HEK293 (cell line): Measurements from ENCODE around the gene CST2.

Experiments used
- CTCF ChIA-PET: fragments of 350-600 bp; formaldehyde crosslinking; extraction: SDS; loops from one replicate; lab custom pipeline; 2021; ENCODE audit warnings: antibody characterized with exemption; lab: Yijun Ruan, JAX
- POLR2A ChIA-PET: fragments of 300-600 bp; formaldehyde crosslinking; extraction: SDS; loops from one replicate; lab custom pipeline; 2020; ENCODE audit warnings: antibody characterized with exemption, inconsistent platforms; lab: Yijun Ruan, JAX
- H3K27ac ChIP-seq: fragments of 200-500 bp; sonication (Bioruptor generic); 2 replicates; pipeline ENCODE4 v1.5.1; 2014; ENCODE audit warnings: low read depth, low read length, control low read depth, inconsistent platforms; ENCODE audit errors: extremely low read depth
- H3K36me3 ChIP-seq, 2 experiments: fragments of 200-500 bp in 1 of 2; sonication (Bioruptor generic) in 1 of 2; 1 replicate in 1 of 2; 2 replicates in 1 of 2; pipeline ENCODE4 v1.5.1; 2014 to 2017; ENCODE audit warnings: inconsistent platforms in 2 of 2, low read length in 2 of 2; ENCODE audit not compliant: control insufficient read depth in 2 of 2, insufficient read depth in 1 of 2
- H3K4me1 ChIP-seq: fragments of 200-500 bp; sonication (Bioruptor generic); 2 replicates; pipeline ENCODE4 v1.5.1; 2014; ENCODE audit warnings: mild to moderate bottlenecking, low read length, inconsistent platforms; ENCODE audit not compliant: control insufficient read depth, insufficient read depth
- H3K4me3 ChIP-seq: 2 replicates; pipeline ENCODE4 v1.5.1; 2011; ENCODE audit warnings: low read depth, mild to moderate bottlenecking, control low read depth, low read length, moderate library complexity
- H3K9me3 ChIP-seq: fragments of 200-500 bp; sonication (Bioruptor generic); 2 replicates; pipeline ENCODE4 v1.5.1; 2014; ENCODE audit warnings: low read depth, low read length, inconsistent platforms; ENCODE audit not compliant: control insufficient read depth, insufficient read depth
- GLIS2 ChIP-seq: fragments of 450-650 bp; formaldehyde crosslinking; IDR thresholded peaks from 2 replicates; pipeline ENCODE4 v1.5.1; 2016; ENCODE audit warnings: missing biosample characterization, missing genetic modification characterization
- HOXA7 ChIP-seq: sonication (generic); formaldehyde crosslinking; IDR thresholded peaks from 2 replicates; pipeline ENCODE4 v1.8.1; 2022; ENCODE audit warnings: missing genetic modification reagents, borderline replicate concordance
- HOXD13 ChIP-seq: sonication (generic); formaldehyde crosslinking; IDR thresholded peaks from 2 replicates; pipeline ENCODE4 v1.8.0; 2022; ENCODE audit warnings: missing genetic modification reagents, borderline replicate concordance
- KLF7 ChIP-seq: fragments of 450-650 bp; formaldehyde crosslinking; IDR thresholded peaks from 2 replicates; pipeline ENCODE4 v1.5.1; 2016; ENCODE audit warnings: missing biosample characterization, missing genetic modification characterization, borderline replicate concordance
- MYNN ChIP-seq: fragments of 450-650 bp; formaldehyde crosslinking; IDR thresholded peaks from 2 replicates; pipeline ENCODE4 v1.5.1; 2016; ENCODE audit warnings: missing biosample characterization, missing genetic modification characterization, borderline replicate concordance
- YY1 ChIP-seq: fragments of 450-650 bp; formaldehyde crosslinking; IDR thresholded peaks from 2 replicates; pipeline ENCODE4 v1.5.1; 2018; ENCODE audit warnings: missing biosample characterization, missing genetic modification characterization
- ZBTB8A ChIP-seq: fragments of 450-650 bp; formaldehyde crosslinking; IDR thresholded peaks from 2 replicates; pipeline ENCODE4 v1.5.1; 2016; ENCODE audit warnings: missing biosample characterization, missing genetic modification characterization
- ZEB2 ChIP-seq: fragments of 450-650 bp; formaldehyde crosslinking; IDR thresholded peaks from 2 replicates; pipeline ENCODE4 v1.5.1; 2016; ENCODE audit warnings: missing biosample characterization, missing genetic modification characterization
- ZNF146 ChIP-seq: fragments of 450-650 bp; formaldehyde crosslinking; IDR thresholded peaks from 2 replicates; pipeline ENCODE4 v1.5.1; 2016; ENCODE audit warnings: missing biosample characterization, missing genetic modification characterization
- ZNF555 ChIP-seq: fragments of 450-650 bp; formaldehyde crosslinking; conservative IDR thresholded peaks from 2 replicates; pipeline ENCODE4 v1.5.1; 2017; ENCODE audit warnings: missing biosample characterization, mild to moderate bottlenecking, missing genetic modification characterization, inconsistent platforms
- ZNF560 ChIP-seq: fragments of 450-650 bp; formaldehyde crosslinking; IDR thresholded peaks from 2 replicates; pipeline ENCODE4 v1.5.1; 2017; ENCODE audit warnings: missing biosample characterization, missing genetic modification characterization, borderline replicate concordance
- ZNF654 ChIP-seq: fragments of 450-650 bp; formaldehyde crosslinking; IDR thresholded peaks from 2 replicates; pipeline ENCODE4 v1.5.1; 2016; ENCODE audit warnings: low read depth, missing biosample characterization, missing genetic modification characterization
- ZNF677 ChIP-seq: fragments of 450-650 bp; IDR thresholded peaks from 2 replicates; pipeline ENCODE4 v1.5.0; 2018; ENCODE audit warnings: missing biosample characterization, mild to moderate bottlenecking, missing genetic modification characterization, moderate library complexity
- ZNF701 ChIP-seq: fragments of 450-650 bp; formaldehyde crosslinking; IDR thresholded peaks from 2 replicates; pipeline ENCODE4 v1.5.1; 2016; ENCODE audit warnings: missing biosample characterization, missing genetic modification characterization
- ZNF791 ChIP-seq: fragments of 450-650 bp; formaldehyde crosslinking; IDR thresholded peaks from 2 replicates; pipeline ENCODE4 v1.5.1; 2016; ENCODE audit warnings: missing biosample characterization, missing genetic modification characterization
- ZSCAN30 ChIP-seq: fragments of 450-650 bp; IDR thresholded peaks from 2 replicates; pipeline ENCODE4 v1.5.1; 2018; ENCODE audit warnings: missing biosample characterization, mild to moderate bottlenecking, missing genetic modification characterization, moderate library complexity
- TF ChIP-seq, protein P1 (sequence below): fragments of 450-650 bp; formaldehyde crosslinking; IDR thresholded peaks from 2 replicates; pipeline ENCODE4 v1.5.1; 2016; ENCODE audit warnings: missing biosample characterization, missing genetic modification characterization
- TF ChIP-seq, protein P2 (sequence below): fragments of 450-650 bp; formaldehyde crosslinking; IDR thresholded peaks from 2 replicates; pipeline ENCODE4 v1.5.1; 2016; ENCODE audit warnings: missing biosample characterization, missing genetic modification characterization, borderline replicate concordance

The CST2 gene

GRCh38 chr20:23857962-23858595, 31.6 kb upstream of the CST2 start:
- ChIA-PET POLR2A (no interaction called here), CTCF (no interaction called here)
- TF ChIP-seq ZSCAN30 (tag by site-specific recombination) (no peak), HOXD13 (CRISPR knock-in tag) (no peak), ZNF791 (no peak), ZEB2 (tag by site-specific recombination) (no peak)
- H3K4me1 ChIP-seq, result no peaks in the 10 kb centered on the region
- no peak overlapping the region for H3K27ac ChIP-seq
- H3K9me3 ChIP-seq, result no peaks in the 10 kb centered on the region
- no peak overlapping the region for H3K4me3 ChIP-seq
- no peaks in the 10 kb centered on the region for H3K36me3 ChIP-seq

- Histone ChIP-seq H3K4me3 (no peak overlapping the region), H3K36me3 (no peaks in the 10 kb centered on the region), H3K4me1 (no peaks in the 10 kb centered on the region), H3K9me3 (no peaks in the 10 kb centered on the region), H3K27ac (no peak overlapping the region)
- POLR2A ChIA-PET, result no interaction called here
- TF ChIP-seq ZNF146 (tag by site-specific recombination) (no peak), ZNF555 (tag by site-specific recombination) (no peak), ZNF654 (tag by site-specific recombination) (no peak), HOXD13 (CRISPR knock-in tag) (no peak), ZBTB8A (tag by site-specific recombination) (no peak), KLF7 (tag by site-specific recombination) (no peak), MYNN (tag by site-specific recombination) (no peak), HOXA7 (no peak)
- TF ChIP-seq, protein P1, sequence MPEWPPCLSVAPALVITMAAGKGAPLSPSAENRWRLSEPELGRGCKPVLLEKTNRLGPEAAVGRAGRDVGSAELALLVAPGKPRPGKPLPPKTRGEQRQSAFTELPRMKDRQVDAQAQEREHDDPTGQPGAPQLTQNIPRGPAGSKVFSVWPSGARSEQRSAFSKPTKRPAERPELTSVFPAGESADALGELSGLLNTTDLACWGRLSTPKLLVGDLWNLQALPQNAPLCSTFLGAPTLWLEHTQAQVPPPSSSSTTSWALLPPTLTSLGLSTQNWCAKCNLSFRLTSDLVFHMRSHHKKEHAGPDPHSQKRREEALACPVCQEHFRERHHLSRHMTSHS, result no peak
- CTCF ChIA-PET, result no interaction called here
Observed at GRCh38 chr20:23856736-23857135, 30.2 kb upstream of the CST2 start.

- POLR2A ChIA-PET, result no interaction called here
Observed at GRCh38 chr20:23856226-23856625, 29.7 kb upstream of the CST2 start.

More at GRCh38 chr20:23856226-23856625, 29.7 kb upstream of the CST2 start:
- CTCF ChIA-PET, result no interaction called here
- TF ChIP-seq GLIS2 (tag by site-specific recombination) (no peak), YY1 (no peak), ZNF701 (tag by site-specific recombination) (no peak), ZNF560 (tag by site-specific recombination) (no peak), ZNF677 (tag by site-specific recombination) (no peak)
- TF ChIP-seq, protein P2, sequence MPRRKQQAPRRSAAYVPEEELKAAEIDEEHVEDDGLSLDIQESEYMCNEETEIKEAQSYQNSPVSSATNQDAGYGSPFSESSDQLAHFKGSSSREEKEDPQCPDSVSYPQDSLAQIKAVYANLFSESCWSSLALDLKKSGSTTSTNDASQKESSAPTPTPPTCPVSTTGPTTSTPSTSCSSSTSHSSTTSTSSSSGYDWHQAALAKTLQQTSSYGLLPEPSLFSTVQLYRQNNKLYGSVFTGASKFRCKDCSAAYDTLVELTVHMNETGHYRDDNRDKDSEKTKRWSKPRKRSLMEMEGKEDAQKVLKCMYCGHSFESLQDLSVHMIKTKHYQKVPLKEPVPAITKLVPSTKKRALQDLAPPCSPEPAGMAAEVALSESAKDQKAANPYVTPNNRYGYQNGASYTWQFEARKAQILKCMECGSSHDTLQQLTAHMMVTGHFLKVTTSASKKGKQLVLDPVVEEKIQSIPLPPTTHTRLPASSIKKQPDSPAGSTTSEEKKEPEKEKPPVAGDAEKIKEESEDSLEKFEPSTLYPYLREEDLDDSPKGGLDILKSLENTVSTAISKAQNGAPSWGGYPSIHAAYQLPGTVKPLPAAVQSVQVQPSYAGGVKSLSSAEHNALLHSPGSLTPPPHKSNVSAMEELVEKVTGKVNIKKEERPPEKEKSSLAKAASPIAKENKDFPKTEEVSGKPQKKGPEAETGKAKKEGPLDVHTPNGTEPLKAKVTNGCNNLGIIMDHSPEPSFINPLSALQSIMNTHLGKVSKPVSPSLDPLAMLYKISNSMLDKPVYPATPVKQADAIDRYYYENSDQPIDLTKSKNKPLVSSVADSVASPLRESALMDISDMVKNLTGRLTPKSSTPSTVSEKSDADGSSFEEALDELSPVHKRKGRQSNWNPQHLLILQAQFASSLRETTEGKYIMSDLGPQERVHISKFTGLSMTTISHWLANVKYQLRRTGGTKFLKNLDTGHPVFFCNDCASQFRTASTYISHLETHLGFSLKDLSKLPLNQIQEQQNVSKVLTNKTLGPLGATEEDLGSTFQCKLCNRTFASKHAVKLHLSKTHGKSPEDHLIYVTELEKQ (tag by site-specific recombination), result no peak
- Histone ChIP-seq H3K27ac (no peak overlapping the region), H3K9me3 (no peaks in the 10 kb centered on the region), H3K4me3 (no peak overlapping the region), H3K4me1 (no peaks in the 10 kb centered on the region), H3K36me3 (no peaks in the 10 kb centered on the region)
